Measurements from ENCODE around the gene DUSP12. TPM values are rescaled to one million over a fixed set of nuclear protein-coding genes. Genes with fewer than 3 reads are reported as not detected.

The DUSP12 gene
- 34.1 TPM for total RNA-seq

DNA sequence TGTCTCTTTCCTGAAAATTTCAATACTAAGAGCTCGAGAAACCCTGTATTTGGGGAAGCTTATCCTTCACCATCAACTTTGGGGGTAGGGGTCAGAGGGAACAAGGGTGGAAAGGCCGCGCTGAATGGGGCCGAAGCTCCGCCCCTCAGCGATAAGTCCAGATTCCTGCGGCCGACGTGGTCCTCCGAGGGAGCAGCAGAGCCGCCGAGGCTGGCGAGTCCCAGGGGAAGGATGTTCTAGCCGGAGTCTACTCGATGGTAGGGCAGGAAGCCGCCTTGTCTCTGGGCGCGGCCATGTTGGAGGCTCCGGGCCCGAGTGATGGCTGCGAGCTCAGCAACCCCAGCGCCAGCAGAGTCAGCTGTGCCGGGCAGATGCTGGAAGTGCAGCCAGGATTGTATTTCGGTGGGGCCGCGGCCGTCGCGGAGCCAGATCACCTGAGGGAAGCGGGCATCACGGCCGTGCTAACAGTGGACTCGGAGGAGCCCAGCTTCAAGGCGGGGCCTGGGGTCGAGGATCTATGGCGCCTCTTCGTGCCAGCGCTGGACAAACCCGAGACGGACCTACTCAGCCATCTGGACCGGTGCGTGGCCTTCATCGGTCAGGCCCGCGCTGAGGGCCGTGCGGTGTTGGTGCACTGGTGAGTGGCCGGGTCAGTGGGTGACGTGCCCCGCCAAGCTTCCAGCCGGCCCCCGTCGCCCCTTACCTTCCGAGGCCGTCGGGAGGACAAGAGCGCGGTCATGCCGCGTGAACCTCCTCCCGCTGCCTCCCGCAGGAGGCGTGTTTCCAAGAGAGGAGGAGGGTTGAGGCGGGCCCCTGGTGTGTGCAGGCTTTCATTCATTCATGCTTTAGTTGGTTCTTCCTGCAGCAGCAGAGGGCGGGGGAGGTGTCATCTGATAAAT, at the start of gene DUSP12:
TSS of gene DUSP12 (plus strand) at position 278 of the 899 bp plus-strand sequence. CDS start at position 294, 16 bp downstream.
- Histone ChIP-seq H3K9me3 (no peaks in the 10 kb centered on the region), H3K4me3 (peak within 1 kb of the TSS; percentile 90 to 98), H3K36me3 (peaks cover 0 to 36% of the 10 kb centered on the region in 2 donors), H3K27ac (peak within 1 kb of the TSS; percentile 87), H3K27me3 (no peaks in the 10 kb centered on the region), H3K4me1 (peaks cover 12% of the 10 kb centered on the region)
- intact Hi-C loops (cut with DNase I) = no loop called here
- peak in 1 of 2 donors; percentile 92 for DNase-seq (ENCODE audit: extremely low spot score in 2 of 2)
- TF ChIP-seq, protein P1, sequence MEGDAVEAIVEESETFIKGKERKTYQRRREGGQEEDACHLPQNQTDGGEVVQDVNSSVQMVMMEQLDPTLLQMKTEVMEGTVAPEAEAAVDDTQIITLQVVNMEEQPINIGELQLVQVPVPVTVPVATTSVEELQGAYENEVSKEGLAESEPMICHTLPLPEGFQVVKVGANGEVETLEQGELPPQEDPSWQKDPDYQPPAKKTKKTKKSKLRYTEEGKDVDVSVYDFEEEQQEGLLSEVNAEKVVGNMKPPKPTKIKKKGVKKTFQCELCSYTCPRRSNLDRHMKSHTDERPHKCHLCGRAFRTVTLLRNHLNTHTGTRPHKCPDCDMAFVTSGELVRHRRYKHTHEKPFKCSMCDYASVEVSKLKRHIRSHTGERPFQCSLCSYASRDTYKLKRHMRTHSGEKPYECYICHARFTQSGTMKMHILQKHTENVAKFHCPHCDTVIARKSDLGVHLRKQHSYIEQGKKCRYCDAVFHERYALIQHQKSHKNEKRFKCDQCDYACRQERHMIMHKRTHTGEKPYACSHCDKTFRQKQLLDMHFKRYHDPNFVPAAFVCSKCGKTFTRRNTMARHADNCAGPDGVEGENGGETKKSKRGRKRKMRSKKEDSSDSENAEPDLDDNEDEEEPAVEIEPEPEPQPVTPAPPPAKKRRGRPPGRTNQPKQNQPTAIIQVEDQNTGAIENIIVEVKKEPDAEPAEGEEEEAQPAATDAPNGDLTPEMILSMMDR (IDR thresholded peaks at IDR 0.05) = no peak
- TF ChIP-seq POLR2A (IDR thresholded peaks at IDR 0.05) (no peak), POLR2AphosphoS5 (IDR thresholded peaks at IDR 0.05; ENCODE audit: insufficient read depth in 1 of 2, low read depth in 1 of 2) (peak; percentile 69 to 83)

DNA sequence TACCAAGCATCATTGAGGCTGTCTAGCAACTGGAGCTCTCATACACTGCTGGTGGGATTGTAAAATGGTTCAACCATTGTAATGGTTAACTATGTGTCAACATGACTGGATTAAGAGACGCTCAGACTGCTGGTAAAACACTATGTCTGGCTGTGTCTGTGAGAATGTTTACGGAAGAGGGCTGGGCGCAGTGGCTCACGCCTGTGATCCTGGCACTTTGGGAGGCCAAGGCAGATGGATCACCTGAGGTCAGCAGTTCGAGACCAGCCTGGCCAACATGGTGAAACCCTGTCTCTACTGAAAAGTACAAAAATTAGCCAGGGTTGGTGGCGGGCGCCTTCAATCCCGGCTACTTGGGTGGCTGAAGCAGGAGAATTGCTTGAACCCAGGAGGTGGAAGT, 47.3 kb upstream of the DUSP12 start:
- Histone ChIP-seq H3K4me3 (no peak overlapping the region), H3K9me3 (no peaks in the 10 kb centered on the region), H3K27ac (no peak overlapping the region), H3K36me3 (no peaks in the 10 kb centered on the region), H3K4me1 (no peaks in the 10 kb centered on the region), H3K27me3 (no peaks in the 10 kb centered on the region)
- no peak for DNase-seq (ENCODE audit: extremely low spot score in 2 of 2)
- intact Hi-C loops (cut with DNase I) = no loop called here
- TF ChIP-seq, protein P1 (IDR thresholded peaks at IDR 0.05) = no peak
- TF ChIP-seq POLR2A (IDR thresholded peaks at IDR 0.05) (no peak), POLR2AphosphoS5 (IDR thresholded peaks at IDR 0.05; ENCODE audit: insufficient read depth in 1 of 2, low read depth in 1 of 2) (no peak)

DNA sequence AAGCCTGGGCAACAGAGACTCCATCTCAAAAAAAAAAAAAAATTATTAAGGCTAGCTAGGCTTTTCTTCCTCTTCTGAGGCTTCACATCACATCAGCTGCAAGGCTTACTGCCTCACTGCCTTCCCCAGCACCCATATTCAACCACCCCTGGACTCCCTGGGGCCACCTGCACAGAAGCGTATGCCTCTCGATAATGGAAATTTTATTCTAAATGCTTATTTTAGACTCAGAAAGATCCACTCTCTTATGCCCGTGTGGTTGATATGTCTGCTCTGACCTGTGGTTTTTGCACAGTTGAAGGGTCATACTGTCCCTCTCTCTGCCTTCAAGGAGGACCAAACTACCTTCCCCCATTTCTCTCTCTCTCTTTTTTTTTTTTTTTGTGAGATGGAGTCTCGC, 44.0 kb upstream of the DUSP12 start:
- Histone ChIP-seq H3K9me3 (no peaks in the 10 kb centered on the region), H3K36me3 (no peaks in the 10 kb centered on the region), H3K27ac (no peak overlapping the region), H3K4me3 (no peak overlapping the region), H3K4me1 (no peaks in the 10 kb centered on the region), H3K27me3 (no peaks in the 10 kb centered on the region)
- TF ChIP-seq, protein P1 (IDR thresholded peaks at IDR 0.05) = no peak
- TF ChIP-seq POLR2AphosphoS5 (IDR thresholded peaks at IDR 0.05; ENCODE audit: insufficient read depth in 1 of 2, low read depth in 1 of 2) (no peak), POLR2A (IDR thresholded peaks at IDR 0.05) (no peak)
- no peak for DNase-seq (ENCODE audit: extremely low spot score in 2 of 2)
- intact Hi-C loops (cut with DNase I) = no loop called here

- Histone ChIP-seq H3K4me3 (no peak overlapping the region), H3K27me3 (no peaks in the 10 kb centered on the region), H3K36me3 (no peaks in the 10 kb centered on the region), H3K4me1 (no peaks in the 10 kb centered on the region), H3K9me3 (no peaks in the 10 kb centered on the region), H3K27ac (no peak overlapping the region)
- intact Hi-C loops (cut with DNase I) = no loop called here
- DNase-seq (ENCODE audit: extremely low spot score in 2 of 2) = no peak
- TF ChIP-seq POLR2AphosphoS5 (IDR thresholded peaks at IDR 0.05; ENCODE audit: insufficient read depth in 1 of 2, low read depth in 1 of 2) (no peak), POLR2A (IDR thresholded peaks at IDR 0.05) (no peak)
- TF ChIP-seq, protein P1 (IDR thresholded peaks at IDR 0.05) = no peak
These were observed 43.5 kb upstream of the DUSP12 start for GRCh38 chr1:161706113-161706481.

All from vagina (tissue), 2 donors.